Stimulated activated CD8-positive, alpha-beta memory T cell treated with anti-CD3 and anti-CD28 coated beads, Interleukin-12 subunit alpha, Interleukin-12 subunit beta, amount 100 ng/mL, for 24 hours (primary cell): ENCODE data around the gene TBC1D17.
"Not testable (repeated sequence)": the region's sequence is repeated elsewhere in the genome, so short reads cannot be mapped to it uniquely, and the experiment has no call there.

Experiments
- DNase-seq: peaks from one replicate; pipeline ENCODE4 v3.0.0-alpha.2; 2020; ENCODE audit errors: extremely low read depth

The TBC1D17 gene

DNA sequence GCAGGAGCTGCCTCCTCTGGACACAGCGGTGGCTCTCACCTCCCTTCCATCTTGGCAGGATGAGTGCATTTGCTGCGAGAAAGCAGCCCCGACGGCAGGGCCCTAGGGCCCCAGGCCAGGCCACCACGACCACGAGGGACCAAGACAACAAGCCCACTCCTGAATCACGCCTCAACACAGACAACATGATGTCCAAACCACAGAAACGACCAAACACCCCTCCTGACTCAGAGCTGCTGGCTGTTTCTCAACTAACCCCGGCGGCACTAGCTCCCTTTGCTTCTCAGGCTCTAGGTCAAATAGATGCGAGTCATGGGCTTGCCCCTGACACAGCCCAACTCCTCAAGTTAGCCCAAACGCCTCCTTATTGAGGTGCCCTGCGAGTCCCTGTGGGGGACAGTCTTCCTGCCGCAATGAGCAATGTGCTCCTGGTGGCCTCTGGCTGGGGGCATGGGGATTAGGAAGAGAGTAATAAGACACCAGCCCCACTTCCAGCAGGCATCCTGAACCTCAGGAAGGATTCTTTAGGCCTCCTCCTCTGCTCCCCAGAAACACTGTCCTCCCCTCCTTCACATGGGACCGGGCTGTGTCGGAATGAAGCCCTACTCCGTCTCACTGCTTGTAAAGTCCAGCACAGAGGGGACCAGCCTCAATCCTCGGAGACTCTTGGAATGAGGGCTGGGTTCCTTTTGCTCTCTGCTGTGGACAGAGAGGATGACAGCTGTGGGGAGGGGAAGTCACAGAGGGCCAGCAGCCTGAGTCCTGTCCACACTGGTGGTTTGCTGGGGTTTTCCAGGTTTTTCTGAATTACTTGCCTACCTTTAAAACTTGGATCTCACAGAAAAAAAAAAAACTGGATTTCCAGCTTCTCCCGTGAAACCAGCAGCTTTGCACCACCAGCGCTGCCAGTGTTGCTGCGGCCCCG is 44.6 kb downstream of the TBC1D17 start:
- DNase-seq, result no peak

DNA sequence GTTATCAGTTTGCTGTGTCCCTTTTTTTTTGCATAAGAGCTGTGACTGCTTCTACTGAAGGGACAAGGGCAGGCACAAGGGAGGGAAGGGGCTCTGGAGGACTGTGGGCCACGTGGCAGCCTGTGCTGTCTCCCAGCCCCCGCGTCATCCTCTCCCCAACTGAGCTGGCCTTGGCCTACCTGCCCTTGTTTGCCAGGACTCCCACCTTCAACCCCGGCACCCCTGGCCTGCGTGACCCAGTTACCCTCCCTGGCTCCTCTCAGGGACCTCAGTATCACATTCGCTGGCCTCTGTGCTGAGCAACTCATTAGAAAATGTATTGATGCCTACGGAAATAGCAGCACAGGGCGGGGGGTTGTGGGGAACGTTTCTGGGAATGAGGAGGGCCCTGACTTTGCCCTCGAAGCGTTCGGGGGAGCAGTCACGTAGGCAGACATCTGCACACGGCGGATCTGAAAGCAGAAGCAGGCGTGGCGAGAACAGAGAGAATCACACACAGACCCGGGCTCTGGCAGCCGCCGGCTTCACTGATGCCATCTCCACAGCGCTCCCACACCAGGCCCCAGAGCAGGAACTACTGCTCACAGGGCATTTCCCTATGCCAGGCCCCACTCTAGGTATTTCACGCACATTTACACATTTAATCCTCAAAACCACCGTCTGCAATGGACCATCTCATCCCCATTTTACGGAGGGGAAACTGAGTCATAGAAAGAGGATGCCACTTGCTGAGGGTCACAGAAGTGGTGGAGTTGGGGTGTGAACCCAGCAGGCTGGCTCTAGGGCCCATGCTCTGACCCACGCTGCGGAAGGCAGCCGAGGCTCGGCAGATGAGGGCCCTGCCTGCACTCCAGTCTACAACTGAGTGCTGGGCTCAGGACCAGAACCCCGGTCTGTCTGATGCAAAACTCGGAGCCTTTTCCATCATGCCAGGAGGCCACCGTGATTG is 45.8 kb downstream of the TBC1D17 start:
- no peak for DNase-seq

- DNase-seq, result no peak
Measured at GRCh38 chr19:49924004-49924880, 46.7 kb downstream of the TBC1D17 start.

GRCh38 chr19:49924881-49925210 is 47.3 kb downstream of the TBC1D17 start:
- DNase-seq, result not testable (repeated sequence)

DNA sequence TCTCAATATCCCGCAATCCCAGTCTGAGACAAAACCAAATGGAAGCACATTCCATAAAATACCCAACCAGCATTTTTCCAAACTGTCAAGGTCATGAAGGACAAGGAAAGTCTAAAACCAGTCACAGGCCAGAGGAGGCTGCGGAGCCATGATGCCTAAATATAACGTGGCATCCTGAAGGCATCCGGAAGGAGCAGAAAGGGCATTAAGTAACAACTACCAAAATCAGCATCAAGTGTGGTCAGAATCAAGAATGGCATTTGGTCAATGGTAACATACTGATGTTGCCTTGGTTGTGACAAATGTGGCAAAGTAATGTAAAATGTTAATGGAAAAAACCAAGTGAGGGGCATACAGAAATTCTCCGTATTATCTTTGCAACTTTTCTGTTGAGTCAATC is 48.0 kb downstream of the TBC1D17 start:
- DNase-seq, result no peak

DNA sequence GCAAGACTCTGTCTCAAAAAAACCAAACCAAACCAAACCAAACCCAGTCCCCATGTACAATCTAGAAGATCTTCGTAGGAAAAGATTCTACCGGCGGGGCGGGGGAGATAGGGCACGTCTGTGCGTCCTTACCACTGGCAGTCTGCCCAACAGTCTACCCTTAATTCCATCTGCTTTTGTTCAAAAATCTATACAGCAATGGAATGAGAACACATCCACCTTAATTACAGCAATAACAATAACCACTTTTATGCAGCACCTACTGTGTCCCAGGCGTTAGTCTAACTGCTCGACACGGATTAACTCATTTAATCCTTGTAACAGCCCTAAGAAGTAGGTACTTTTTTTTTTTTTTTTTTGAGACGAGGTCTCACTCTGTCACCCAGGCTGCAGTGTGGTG is 49.0 kb downstream of the TBC1D17 start:
- DNase-seq, result no peak

DNA sequence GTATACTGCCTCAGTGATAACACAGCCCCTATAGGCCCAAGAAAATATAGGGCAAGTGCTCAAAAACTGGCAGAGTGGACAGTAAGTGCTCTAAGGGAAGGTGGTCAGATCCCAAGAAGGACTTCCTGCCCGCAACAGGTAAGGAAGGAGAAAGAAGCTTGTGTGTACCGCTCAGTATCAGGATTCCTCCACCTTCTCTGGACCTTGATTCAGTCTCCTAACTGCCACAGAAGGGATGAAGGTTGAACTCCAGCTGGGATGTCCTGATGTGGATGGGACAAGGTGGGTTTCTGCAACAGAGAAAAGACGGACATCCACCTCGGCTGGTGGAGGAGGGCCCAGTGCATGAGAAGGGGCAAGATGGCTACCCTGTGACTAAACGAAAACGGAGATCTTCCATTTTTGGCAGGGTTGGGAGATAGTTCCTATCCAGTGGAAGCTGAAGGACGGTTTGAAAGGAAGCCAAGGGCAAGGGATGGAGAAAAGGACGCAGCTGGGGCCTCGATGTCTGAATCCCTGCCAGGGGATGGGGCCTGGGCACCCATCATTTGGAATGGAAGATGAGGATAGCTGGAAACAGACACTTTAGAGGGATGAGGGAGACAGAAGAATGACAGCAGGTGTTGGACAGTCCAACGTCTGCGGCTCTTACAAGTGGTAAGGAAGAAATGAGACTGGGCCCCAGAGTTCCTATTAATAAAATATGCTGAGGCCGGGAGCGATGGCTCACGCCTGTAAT is 50.2 kb downstream of the TBC1D17 start:
- no peak for DNase-seq

DNA sequence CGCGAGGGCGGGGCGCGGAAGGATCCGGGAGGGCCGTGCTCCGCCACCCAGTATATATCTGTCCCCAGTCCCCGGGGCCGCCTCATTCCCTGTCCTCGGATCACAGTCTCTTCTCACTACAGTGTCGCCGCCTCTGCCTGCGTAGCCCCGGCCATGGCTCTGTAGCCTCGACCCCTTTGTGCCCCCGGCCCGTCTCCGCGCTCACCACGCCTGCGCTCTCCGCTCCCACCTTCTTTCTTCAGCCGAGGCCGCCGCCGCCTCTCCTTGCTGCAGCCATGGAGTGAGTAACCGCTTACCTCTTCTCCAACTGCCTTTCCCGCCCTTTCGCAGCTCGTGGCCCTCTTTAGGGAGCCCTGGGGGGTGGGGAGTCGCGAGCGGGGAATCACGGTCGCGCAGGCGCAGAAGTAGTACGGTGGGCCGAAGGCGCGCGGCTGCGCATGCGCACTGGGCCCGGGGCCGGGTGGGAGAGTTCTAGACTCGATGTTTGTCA is 51.7 kb downstream of the TBC1D17 start, which contains the start of the genes ATF5 and NUP62:
Gene ATF5 (plus strand): TSS at position 85 of the 490 bp plus-strand sequence. CDS start 1,646 bp downstream, outside the sequence.
Gene NUP62 (minus strand): TSS at position 384 of the 490 bp plus-strand sequence. CDS start 19,697 bp downstream, outside the sequence.
- DNase-seq, result peak; percentile 87

GRCh38 chr19:49929611-49930482 is 52.3 kb downstream of the TBC1D17 start:
- peak; percentile 79 for DNase-seq

- DNase-seq, result no peak
Measured at GRCh38 chr19:49930483-49931011, 53.0 kb downstream of the TBC1D17 start.

DNA sequence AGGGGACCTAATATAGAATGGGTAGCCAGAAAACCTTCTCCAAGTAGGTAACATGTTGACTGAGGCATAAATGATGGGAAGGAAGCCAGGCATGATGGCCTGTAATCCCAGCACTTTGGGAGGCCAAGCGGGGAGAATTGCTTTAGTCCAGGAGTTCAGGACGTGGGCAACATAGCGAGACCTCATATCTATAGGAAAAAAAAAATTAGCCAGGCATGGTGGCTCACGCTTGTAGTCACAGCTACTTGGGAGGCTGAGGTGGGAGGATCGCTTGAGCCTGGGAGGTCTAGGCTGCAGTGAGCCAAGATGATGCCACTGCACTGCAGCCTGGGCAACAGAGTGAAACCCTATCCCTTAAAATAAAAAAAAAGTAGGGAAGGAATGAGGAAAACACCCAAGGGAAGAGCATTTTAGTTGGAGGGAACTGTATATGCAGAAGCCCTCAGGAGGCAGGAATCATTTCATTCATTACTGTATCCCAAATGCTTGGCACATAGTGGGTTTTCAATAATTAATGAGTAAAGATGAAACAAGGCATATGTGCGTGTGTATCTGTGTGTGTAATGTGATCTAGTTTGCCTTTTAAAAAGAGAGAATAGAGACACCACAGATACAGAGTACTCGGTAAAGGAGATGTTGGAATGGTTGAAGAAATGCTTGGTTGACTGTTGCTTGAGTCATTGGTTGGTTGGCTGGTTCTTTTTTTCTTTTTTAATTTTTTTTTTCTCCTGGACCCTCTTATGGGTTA is 54.0 kb downstream of the TBC1D17 start:
- no peak for DNase-seq

DNA sequence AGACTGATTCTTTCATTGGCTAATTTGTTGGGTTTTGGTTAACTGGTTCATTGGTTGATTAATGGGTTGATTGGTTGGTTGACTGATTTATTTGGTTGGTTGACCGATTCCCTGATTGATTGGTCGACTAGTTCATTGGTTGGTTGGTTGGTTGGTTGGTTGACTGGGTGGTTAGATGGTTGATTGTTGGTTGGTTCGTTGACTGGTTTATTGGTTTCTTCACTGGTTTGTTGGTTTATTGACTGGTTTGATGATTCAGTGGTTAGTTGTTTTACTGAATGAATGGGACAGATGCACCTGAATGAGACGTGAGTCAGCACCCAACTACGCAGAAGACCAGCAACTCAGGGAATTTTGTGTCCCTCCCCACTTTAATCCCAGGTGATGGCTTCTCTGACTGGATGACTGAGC is 54.5 kb downstream of the TBC1D17 start:
- no peak for DNase-seq

DNA sequence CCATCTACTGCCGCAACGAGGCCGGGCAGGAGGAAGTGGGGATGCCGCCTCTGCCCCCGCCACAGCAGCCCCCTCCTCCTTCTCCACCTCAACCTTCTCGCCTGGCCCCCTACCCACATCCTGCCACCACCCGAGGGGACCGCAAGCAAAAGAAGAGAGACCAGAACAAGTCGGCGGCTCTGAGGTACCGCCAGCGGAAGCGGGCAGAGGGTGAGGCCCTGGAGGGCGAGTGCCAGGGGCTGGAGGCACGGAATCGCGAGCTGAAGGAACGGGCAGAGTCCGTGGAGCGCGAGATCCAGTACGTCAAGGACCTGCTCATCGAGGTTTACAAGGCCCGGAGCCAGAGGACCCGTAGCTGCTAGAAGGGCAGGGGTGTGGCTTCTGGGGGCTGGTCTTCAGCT is 55.2 kb downstream of the TBC1D17 start:
- DNase-seq, result no peak

GRCh38 chr19:49933643-49934042 is 56.1 kb downstream of the TBC1D17 start:
- no peak for DNase-seq

- DNase-seq, result no peak
Measured at GRCh38 chr19:49936549-49936948, 59.0 kb downstream of the TBC1D17 start.

GRCh38 chr19:49937750-49938381 is 60.4 kb downstream of the TBC1D17 start:
- DNase-seq, result peak; percentile 58
